HepG2 (cell line): ENCODE results near the gene GLTPD2. TPM values are rescaled to one million over a fixed set of nuclear protein-coding genes. Genes with fewer than 3 reads are reported as not detected.
A peak's percentile ranks its signal among the peaks of the same experiment; 100 is the strongest.

ENCODE experiments used
- ADNP ChIP-seq: sonication (generic); formaldehyde crosslinking; IDR thresholded peaks from 2 replicates; pipeline ENCODE4 v1.4.0; 2020; ENCODE audit warnings: missing genetic modification reagents
- BHLHE40 ChIP-seq: IDR thresholded peaks from 2 replicates; pipeline ENCODE4 v1.6.1; 2011; ENCODE audit warnings: low read length, improper control_type of control experiment
- EHMT2 ChIP-seq: fragments of 200-600 bp; sonication (generic); IDR thresholded peaks from 2 replicates; pipeline ENCODE4 v1.7.0; 2017; ENCODE audit warnings: antibody characterized with exemption, low read depth, low read length, borderline replicate concordance
- HBP1 ChIP-seq: IDR thresholded peaks from 2 replicates; pipeline ENCODE4 v1.6.1; 2016; ENCODE audit warnings: low read depth, control low read depth
- ISL2 ChIP-seq: sonication (generic); formaldehyde crosslinking; IDR thresholded peaks from 2 replicates; pipeline ENCODE4 v1.5.0; 2020; ENCODE audit warnings: missing genetic modification reagents
- KDM3A ChIP-seq: IDR thresholded peaks from 2 replicates; pipeline ENCODE4 v1.6.1; 2018; ENCODE audit warnings: low read depth, missing compliant biosample characterization
- LCORL ChIP-seq, 2 experiments: fragments of 450-650 bp in 1 of 2; sonication (generic) in 1 of 2; formaldehyde crosslinking in 1 of 2; IDR thresholded peaks; 2 replicates each; pipeline versions ENCODE4 v1.5.0 to v1.6.1; 2017 to 2020; ENCODE audit warnings: antibody characterized with exemption in 1 of 2, missing genetic modification reagents in 1 of 2
- NPAS2 ChIP-seq: sonication (generic); formaldehyde crosslinking; IDR thresholded peaks from 2 replicates; pipeline ENCODE4 v1.8.0; 2022; ENCODE audit warnings: mild to moderate bottlenecking, missing genetic modification reagents, borderline replicate concordance
- SP5 ChIP-seq: IDR thresholded peaks from 2 replicates; pipeline ENCODE4 v1.6.1; 2016; ENCODE audit warnings: low read depth, borderline replicate concordance
- SRY ChIP-seq: sonication (generic); formaldehyde crosslinking; IDR thresholded peaks from 2 replicates; pipeline ENCODE4 v1.8.0; 2022; ENCODE audit warnings: mild to moderate bottlenecking, missing genetic modification reagents
- U2AF2 ChIP-seq: fragments of 200-400 bp; formaldehyde crosslinking; IDR thresholded peaks from 2 replicates; pipeline ENCODE4 v1.6.1; 2017; ENCODE audit warnings: low read depth, mild to moderate bottlenecking, low read length
- ZBTB1 ChIP-seq: sonication (generic); formaldehyde crosslinking; IDR thresholded peaks from 2 replicates; pipeline ENCODE4 v1.4.0; 2020; ENCODE audit warnings: missing genetic modification reagents, borderline replicate concordance
- ZMYM4 ChIP-seq: sonication (generic); formaldehyde crosslinking; IDR thresholded peaks from 2 replicates; pipeline ENCODE4 v1.8.1; 2023; ENCODE audit warnings: mild to moderate bottlenecking, missing genetic modification reagents
- ZNF17 ChIP-seq: sonication (generic); formaldehyde crosslinking; IDR thresholded peaks from 2 replicates; pipeline ENCODE4 v1.5.0; 2020; ENCODE audit warnings: mild to moderate bottlenecking, missing genetic modification reagents
- ZNF251 ChIP-seq: sonication (generic); formaldehyde crosslinking; IDR thresholded peaks from 2 replicates; pipeline ENCODE4 v1.9.0; 2021; ENCODE audit warnings: mild to moderate bottlenecking, missing genetic modification reagents
- ZNF501 ChIP-seq: sonication (generic); formaldehyde crosslinking; IDR thresholded peaks from 2 replicates; pipeline ENCODE4 v1.5.1; 2020; ENCODE audit warnings: mild to moderate bottlenecking, moderate library complexity, missing genetic modification reagents
- ZNF570 ChIP-seq: sonication (generic); formaldehyde crosslinking; IDR thresholded peaks from 2 replicates; pipeline ENCODE4 v1.4.0; 2020; ENCODE audit warnings: mild to moderate bottlenecking, missing genetic modification reagents, borderline replicate concordance
- ZNF616 ChIP-seq: sonication (generic); formaldehyde crosslinking; IDR thresholded peaks from 2 replicates; pipeline ENCODE4 v1.5.0; 2020; ENCODE audit warnings: low read depth, mild to moderate bottlenecking, missing genetic modification reagents
- ZNF660 ChIP-seq: sonication (generic); formaldehyde crosslinking; IDR thresholded peaks from 2 replicates; pipeline ENCODE4 v1.5.1; 2020; ENCODE audit warnings: mild to moderate bottlenecking, low read depth, missing genetic modification reagents, borderline replicate concordance
- ZNF766 ChIP-seq: sonication (generic); formaldehyde crosslinking; IDR thresholded peaks from 2 replicates; pipeline ENCODE4 v1.5.0; 2020; ENCODE audit warnings: missing genetic modification reagents, borderline replicate concordance
- ZNF773 ChIP-seq: sonication (generic); formaldehyde crosslinking; IDR thresholded peaks from 2 replicates; pipeline ENCODE4 v1.4.0; 2020; ENCODE audit warnings: missing genetic modification reagents, borderline replicate concordance
- ZSCAN9 ChIP-seq: IDR thresholded peaks from 2 replicates; pipeline ENCODE4 v1.6.1; 2016; ENCODE audit warnings: borderline replicate concordance
- polyA plus RNA-seq, 8 experiments: library from polyadenylated mRNA; depleted of rRNA in 3 of 8; stranded (reverse) in 7 of 8; unstranded in 1 of 8; fragments of >200 nt; fragmentation: Illumina TruSeq in 4 of 8; extraction: Trizol in 4 of 8; gene quantifications; 2 replicates each; pipeline versions ENCODE4 v1.2.1 to v1.2.3, GENCODE V29; 2011 to 2016; ENCODE audit warnings: low read depth in 4 of 8, missing spikeins in 1 of 8, mixed read lengths in 1 of 8; ENCODE audit not compliant: insufficient read depth in 1 of 8
- total RNA-seq, 5 experiments: library from RNA; depleted of rRNA; stranded (reverse); fragments of >200 nt; fragmentation: Illumina TruSeq; extraction: Trizol; gene quantifications; 2 replicates each; pipeline ENCODE4 v1.2.3, GENCODE V29; 2016; ENCODE audit warnings: low read depth in 1 of 5
- TF ChIP-seq, protein P1 (sequence below): sonication (generic); formaldehyde crosslinking; IDR thresholded peaks from 2 replicates; pipeline ENCODE4 v1.4.0; 2020; ENCODE audit warnings: missing genetic modification reagents, borderline replicate concordance
- TF ChIP-seq, protein P2 (sequence below): sonication (generic); formaldehyde crosslinking; IDR thresholded peaks from 2 replicates; pipeline ENCODE4 v1.8.1; 2023; ENCODE audit warnings: missing genetic modification reagents, inconsistent platforms, borderline replicate concordance

GLTPD2 gene
- total and polyA plus RNA-seq, 2 of the 13 experiments (the other 11 are each of a cell fraction or from before 2014, with no cell fraction given), result 7.5 to 12.9 TPM

DNA sequence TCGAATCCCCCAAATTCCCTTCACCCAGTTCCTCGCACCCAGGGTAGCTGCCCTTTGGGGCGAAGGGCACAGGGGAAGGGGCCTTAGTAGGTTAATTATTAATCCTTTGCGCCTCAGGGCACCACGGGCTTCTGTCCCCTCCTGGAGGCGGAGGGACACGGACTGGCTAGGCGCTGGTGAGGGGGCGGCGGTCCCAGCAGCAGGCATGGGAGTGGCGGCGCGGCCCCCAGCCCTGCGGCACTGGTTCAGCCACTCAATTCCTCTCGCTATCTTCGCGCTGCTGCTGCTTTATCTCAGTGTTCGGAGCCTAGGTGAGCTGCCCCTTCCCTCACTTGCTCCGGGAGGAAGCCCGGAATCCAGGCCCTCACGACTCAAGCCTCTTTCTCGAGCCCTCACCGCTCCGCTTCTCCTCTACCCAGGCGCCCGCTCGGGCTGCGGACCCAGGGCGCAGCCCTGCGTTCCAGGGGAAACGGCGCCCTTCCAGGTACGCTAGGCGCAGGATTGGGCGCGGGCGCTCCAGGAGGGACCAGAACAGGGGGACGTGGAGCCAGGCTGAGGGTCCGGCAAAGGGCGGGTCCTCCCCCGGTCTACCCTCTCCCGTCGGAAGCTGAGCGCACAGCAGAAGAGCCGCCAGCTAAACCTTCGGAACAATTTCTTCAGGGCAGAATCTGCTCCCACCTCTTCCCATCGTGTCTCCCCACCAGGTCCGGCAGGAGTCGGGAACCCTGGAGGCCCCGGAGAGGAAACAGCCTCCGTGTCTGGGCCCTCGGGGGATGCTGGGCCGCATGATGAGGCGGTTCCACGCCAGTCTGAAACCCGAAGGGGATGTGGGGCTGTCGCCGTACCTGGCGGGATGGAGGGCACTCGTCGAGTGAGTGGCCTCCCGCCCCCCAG is at the start of gene GLTPD2 (continued):
- TF ChIP-seq, protein P1, sequence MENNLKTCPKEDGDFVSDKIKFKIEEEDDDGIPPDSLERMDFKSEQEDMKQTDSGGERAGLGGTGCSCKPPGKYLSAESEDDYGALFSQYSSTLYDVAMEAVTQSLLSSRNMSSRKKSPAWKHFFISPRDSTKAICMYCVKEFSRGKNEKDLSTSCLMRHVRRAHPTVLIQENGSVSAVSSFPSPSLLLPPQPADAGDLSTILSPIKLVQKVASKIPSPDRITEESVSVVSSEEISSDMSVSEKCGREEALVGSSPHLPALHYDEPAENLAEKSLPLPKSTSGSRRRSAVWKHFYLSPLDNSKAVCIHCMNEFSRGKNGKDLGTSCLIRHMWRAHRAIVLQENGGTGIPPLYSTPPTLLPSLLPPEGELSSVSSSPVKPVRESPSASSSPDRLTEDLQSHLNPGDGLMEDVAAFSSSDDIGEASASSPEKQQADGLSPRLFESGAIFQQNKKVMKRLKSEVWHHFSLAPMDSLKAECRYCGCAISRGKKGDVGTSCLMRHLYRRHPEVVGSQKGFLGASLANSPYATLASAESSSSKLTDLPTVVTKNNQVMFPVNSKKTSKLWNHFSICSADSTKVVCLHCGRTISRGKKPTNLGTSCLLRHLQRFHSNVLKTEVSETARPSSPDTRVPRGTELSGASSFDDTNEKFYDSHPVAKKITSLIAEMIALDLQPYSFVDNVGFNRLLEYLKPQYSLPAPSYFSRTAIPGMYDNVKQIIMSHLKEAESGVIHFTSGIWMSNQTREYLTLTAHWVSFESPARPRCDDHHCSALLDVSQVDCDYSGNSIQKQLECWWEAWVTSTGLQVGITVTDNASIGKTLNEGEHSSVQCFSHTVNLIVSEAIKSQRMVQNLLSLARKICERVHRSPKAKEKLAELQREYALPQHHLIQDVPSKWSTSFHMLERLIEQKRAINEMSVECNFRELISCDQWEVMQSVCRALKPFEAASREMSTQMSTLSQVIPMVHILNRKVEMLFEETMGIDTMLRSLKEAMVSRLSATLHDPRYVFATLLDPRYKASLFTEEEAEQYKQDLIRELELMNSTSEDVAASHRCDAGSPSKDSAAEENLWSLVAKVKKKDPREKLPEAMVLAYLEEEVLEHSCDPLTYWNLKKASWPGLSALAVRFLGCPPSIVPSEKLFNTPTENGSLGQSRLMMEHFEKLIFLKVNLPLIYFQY (CRISPR knock-in tag), result no peak
- no peak for TF ChIP-seq EHMT2
- no peak for TF ChIP-seq U2AF2
- TF ChIP-seq KDM3A, result peak; percentile 62
- peak; percentile 19; the same call in 1 of the 2 replicates for TF ChIP-seq ZNF501 (CRISPR knock-in tag)
- peak; percentile 59; the same call in 1 of the 2 replicates for TF ChIP-seq SP5
- TF ChIP-seq SRY, result peak; percentile 66; the same call in 1 of the 2 replicates
- TF ChIP-seq HBP1, result no peak
- TF ChIP-seq ZMYM4 (CRISPR knock-in tag), result no peak
- TF ChIP-seq ISL2 (CRISPR knock-in tag), result peak; percentile 60
- TF ChIP-seq BHLHE40, result peak; percentile 10; the same call in 1 of the 2 replicates
- TF ChIP-seq ZSCAN9 (CRISPR knock-in tag), result peak; percentile 30; the same call in 1 of the 2 replicates
- no peak for TF ChIP-seq ADNP (CRISPR knock-in tag)
- TF ChIP-seq NPAS2 (CRISPR knock-in tag), result no peak
- TF ChIP-seq ZNF773 (CRISPR knock-in tag), result no peak
- TF ChIP-seq ZNF766 (CRISPR knock-in tag), result no peak
- TF ChIP-seq ZNF660 (CRISPR knock-in tag), result no peak
- TF ChIP-seq, protein P2, sequence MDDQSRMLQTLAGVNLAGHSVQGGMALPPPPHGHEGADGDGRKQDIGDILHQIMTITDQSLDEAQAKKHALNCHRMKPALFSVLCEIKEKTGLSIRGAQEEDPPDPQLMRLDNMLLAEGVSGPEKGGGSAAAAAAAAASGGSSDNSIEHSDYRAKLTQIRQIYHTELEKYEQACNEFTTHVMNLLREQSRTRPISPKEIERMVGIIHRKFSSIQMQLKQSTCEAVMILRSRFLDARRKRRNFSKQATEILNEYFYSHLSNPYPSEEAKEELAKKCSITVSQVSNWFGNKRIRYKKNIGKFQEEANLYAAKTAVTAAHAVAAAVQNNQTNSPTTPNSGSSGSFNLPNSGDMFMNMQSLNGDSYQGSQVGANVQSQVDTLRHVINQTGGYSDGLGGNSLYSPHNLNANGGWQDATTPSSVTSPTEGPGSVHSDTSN (CRISPR knock-in tag), result 0 out of 2 replicates have a peak, but pooled peaks have one; percentile 63
- TF ChIP-seq ZNF616 (CRISPR knock-in tag), result no peak
- no peak for TF ChIP-seq ZBTB1
- TF ChIP-seq ZNF17, result peak; percentile 71; the same call in 1 of the 2 replicates
- TF ChIP-seq ZNF570 (CRISPR knock-in tag), result no peak
- TF ChIP-seq LCORL (IDR thresholded peaks at IDR 0.05), result no peak
- TF ChIP-seq LCORL (CRISPR knock-in tag; IDR thresholded peaks at IDR 0.05), result peak; percentile 86; the same call in 1 of the 2 replicates
- no peak for TF ChIP-seq ZNF251 (CRISPR knock-in tag)
